HG03558 (cell line): ENCODE measurements around the gene PCBP2.
"Not testable (repeated sequence)": the region's sequence is repeated elsewhere in the genome, so short reads cannot be mapped to it uniquely, and the experiment has no call there.

ENCODE experiments used
- ATAC-seq: cut with Tn5 transposase; IDR thresholded peaks from one replicate; pipeline ENCODE4 v1.9.1; 2021; ENCODE audit warnings: moderate number of reproducible peaks; ENCODE audit not compliant: unreplicated experiment; ENCODE audit errors: extremely low read depth

Gene PCBP2

DNA sequence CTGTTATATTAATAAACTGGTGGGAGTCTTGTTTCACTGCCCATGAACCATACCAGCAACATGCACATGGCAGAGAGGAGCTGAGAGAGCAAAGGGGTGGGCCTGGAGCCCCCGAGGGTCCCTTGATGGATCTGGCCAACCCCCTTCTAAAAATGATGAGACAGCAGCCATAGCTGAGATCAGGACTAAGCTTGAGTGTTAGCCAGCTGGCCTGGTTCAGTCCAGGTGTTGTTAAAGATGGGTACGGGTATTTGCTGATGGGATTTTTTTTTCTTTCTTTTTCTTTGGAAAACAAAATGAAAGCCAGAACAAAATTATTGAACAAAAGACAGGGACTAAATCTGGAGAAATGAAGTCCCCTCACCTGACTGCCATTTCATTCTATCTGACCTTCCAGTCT lies 16.0 kb downstream of the PCBP2 start:
- no peak for ATAC-seq

DNA sequence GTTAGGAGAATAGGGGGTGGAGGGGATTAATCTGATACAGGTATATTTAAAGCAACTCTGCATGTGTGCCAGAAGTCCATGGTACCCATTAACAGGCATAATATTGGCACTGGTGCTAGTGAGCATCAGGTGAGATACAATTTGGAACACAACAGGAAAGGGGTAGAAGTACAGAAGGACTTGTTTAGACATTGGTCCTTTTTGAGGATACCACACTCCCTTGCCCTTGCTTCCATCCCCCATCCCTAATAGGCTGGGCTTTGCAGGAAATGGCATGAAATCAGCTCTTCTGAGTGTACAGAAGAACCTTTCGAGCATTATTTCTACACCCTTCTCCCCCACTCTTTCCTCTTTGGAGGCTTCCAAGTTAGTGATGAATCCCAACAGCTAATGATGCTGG lies 16.4 kb downstream of the PCBP2 start:
- no peak for ATAC-seq

DNA sequence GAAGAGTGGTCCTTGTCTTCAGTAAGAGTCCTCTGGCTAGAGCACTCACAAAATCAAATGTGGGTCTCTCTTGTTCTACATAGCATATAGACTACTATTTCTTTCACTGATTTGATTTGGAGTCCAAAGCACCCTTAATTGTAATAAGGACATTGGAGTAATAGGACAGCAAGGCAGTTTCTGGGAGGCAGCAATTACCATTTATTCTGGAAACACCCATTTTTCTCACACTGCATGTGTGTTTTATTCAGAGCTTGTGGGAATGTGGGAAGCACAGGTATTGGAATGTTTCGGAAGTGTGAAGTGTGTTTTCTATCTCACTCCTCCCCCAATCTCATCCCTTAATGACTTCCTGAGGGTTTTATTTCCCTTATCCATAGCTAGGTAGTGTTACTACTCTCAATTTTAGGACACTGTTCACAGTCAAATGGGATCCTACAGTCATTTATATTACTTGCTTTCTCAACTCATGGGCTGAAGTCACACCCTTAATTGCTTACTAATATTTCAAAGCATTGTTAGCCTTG lies 20.2 kb downstream of the PCBP2 start:
- ATAC-seq = no peak

DNA sequence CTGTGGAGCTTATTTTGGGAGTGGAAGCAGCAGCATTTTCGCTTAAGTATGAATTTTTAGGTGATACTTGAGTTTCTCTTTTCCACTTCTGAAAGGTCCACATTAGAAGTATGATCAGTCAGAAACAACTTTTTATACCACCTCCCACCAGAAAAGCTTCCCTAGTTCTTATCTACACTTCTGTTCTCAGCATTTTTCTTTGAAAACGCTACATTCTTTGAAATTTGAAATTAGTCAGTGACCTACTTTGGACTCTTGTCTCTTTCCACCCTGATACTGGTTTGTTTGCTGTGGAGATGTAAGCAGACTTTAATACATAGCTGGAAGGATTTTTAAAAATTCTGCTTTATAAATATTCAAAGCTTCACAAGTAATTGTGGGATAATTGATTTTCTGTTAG lies 22.2 kb downstream of the PCBP2 start:
- ATAC-seq = no peak

DNA sequence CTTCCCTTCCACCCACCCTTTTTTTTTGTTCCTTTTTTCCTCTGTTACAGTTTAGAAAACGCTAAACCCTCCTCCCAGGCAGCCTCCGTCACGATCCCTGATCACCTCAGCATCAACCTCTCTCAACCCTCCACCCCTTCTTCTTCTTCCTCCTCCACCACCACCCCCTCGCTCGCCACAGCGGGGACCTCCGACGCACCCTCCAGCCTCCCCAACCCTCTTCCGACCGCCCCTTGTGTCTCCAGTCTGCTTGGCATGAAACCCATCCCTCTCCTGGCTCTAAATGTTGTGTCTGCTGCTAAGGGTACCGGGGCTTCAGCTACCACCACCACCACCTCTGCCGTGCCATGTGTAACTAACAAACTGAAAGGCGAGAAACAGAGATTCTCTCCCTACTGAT lies 22.9 kb downstream of the PCBP2 start:
- ATAC-seq = no peak

- ATAC-seq = no peak
These were observed 24.9 kb downstream of the PCBP2 start for GRCh38 chr12:53476769-53477209.

DNA sequence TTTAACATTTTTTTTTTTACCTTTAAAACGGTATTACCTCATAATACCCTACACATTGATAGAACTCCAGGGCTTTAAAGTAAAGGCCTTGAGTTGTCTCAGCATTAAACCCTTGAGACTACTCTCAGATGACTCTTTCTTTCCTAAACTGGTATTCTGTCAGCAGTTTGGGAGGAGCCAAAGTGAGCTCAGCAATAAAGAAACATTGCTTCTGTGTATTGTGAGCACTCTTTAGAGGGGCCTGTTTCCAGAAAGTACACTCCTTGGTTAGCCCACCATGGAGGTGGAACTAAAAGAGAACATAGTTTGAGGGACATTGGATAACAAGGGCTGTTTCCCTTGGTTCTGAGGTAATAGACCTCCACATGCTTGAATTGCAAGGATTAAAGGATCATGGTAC lies 27.0 kb downstream of the PCBP2 start:
- no peak for ATAC-seq

DNA sequence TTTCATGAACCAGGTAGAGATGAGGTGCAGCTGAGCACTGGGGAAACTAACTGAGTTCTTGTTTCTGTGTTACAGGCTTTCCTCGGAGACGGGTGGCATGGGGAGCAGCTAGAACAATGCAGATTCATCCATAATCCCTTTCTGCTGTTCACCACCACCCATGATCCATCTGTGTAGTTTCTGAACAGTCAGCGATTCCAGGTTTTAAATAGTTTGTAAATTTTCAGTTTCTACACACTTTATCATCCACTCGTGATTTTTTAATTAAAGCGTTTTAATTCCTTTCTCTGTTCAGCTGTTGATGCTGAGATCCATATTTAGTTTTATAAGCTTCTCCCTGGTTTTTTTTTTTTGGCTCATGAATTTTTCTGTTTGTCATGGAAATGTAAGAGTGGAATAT lies 27.4 kb downstream of the PCBP2 start:
- ATAC-seq = no peak

DNA sequence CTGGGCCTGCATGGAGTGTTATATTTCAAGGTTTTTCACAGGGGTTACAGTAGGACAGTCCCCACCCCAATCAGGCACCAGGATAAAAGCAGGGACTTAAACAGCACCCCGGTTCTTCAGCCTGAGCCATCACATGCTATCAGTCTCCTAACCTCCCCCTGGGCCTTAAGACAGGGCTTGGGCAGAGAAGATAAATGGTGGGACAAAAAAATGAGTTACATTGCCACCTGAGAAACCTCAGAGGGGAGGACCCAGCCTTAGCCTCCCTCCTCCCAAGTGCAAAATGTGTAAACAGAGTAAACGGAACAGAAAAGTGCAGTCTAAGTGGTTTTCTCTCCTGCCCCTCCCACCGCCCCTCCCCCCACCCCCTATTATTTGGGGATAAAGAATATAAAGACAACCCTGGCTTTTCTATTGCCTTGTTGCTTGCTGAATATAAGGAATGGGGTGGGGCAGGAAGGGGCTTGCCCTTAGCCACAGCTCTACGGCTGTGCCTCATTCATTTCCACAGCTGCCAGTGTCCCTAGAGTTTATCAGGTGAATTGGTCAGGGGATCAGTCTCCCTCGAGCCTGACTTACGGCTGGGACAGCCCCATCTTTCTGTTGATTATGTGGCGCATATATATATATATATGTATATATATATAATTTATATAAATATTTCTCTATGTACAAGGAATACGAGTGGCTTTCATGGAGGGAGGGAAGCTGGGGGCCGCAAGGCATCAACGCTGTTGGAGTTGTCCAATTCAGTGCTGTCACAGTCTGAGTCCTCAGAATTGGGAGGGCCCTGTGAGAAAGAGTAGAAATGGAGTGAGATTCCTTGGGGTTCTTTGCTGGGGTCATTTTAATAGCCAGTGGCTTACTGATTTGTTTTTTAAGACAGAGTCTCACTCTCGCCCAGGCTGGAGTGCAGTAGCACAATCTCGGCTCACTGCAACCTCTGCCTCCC lies 28.9 kb downstream of the PCBP2 start:
- no peak for ATAC-seq

- not testable (repeated sequence) for ATAC-seq
These were observed 29.6 kb downstream of the PCBP2 start for GRCh38 chr12:53481458-53481857.

DNA sequence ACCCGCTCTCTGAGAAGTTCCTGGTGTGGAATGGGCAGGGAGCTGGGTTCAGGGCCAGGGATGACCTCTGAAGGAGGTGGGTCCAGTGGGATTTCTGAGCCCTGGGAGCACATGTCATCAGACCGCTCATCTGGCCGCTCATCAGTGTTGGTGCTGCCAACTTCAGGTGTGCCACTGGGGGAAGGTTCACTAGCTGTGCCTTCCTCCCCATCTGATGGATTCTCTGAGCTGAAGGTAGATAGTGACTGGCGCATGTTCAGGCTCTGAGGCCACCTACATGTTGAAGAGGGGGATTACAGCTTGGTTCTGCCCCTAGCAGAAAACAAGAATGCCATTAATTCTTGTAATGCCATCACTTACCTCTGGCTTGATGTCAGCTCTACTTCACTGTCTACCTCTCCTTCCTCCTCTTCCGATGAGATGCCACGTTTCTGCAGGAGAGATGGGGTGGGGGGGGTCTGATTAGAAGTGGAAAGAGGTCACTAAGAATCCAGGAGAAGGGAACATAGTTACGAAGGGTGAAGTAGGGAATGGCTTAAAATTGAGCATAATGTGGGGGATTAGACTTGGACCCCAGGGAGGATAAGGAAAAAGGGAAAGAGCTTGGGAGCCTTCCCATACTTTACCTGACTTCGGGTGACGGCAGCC lies 30.2 kb downstream of the PCBP2 start:
- no peak for ATAC-seq

GRCh38 chr12:53482626-53483168 lies 30.8 kb downstream of the PCBP2 start:
- ATAC-seq = no peak

- no peak for ATAC-seq
These were observed 31.5 kb downstream of the PCBP2 start for GRCh38 chr12:53483225-53483978.

DNA sequence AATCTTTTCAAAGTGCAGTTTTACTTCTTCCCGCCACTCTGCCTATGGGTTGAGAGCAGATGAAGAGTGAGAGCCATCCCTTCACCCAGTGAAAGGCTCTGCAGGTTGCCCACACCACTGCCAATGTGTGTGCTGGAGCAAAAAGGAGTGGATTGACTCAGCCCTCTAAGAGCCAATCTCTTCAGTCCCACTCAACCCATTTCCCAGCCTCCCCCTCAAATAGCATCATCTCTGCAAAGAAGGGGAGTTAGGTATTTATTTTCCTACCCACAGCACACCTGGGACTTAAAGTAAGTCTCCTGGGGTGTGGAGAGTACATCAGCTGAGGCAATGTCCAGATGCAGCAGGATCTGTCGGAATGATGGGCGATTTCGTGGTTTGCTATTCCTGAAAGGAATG lies 32.1 kb downstream of the PCBP2 start:
- ATAC-seq = no peak

GRCh38 chr12:53484686-53485575 lies 33.0 kb downstream of the PCBP2 start:
- no peak for ATAC-seq

DNA sequence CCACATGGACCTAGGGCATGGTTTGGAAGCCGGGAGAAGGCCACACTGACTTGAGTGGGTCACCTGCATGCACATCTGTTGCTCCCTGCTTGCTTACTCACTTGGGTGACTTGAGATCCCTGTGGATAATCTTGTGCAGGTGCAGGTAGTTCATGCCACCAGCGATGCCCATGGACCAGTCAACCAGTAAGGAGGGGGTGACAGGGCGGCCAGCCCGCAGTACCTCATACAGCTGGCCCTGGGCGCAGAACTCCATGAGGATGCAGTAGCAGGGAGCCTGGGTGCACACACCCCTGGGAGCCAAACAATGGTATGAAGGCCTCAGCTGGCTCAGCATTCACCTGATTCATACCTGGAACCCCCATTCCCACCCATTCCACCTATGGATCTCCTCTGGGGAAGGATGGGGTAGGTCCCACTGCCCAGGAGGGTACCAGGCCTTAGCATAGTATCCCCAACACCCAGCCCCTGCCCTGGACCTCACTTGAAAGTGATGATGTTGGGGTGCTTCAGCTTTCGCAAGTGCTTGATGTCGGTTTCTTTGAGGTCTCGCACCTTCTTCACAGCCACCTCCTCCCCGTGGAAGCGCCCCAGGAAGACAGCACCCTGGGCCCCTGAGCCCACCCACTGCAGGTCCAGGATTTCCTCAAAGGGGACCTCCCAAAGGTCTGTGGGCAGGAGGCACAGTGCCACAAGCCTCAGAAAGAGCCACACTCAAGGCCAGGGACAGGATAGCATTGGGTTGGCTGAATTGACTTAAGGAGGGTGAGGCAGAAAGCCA lies 34.2 kb downstream of the PCBP2 start:
- no peak for ATAC-seq

- no peak for ATAC-seq
These were observed 35.0 kb downstream of the PCBP2 start for GRCh38 chr12:53486736-53487487.
